Smooth muscle cell of the brain vasculature (primary cell): Measurements from ENCODE around the gene SPINK13.
"Not testable (repeated sequence)": the region's sequence is repeated elsewhere in the genome, so short reads cannot be mapped to it uniquely, and the experiment has no call there.

Source experiments
- DNase-seq: peaks from one replicate; pipeline ENCODE4 v3.0.0-alpha.2; 2012; ENCODE audit warnings: low read depth, low spot score

Gene SPINK13

DNA sequence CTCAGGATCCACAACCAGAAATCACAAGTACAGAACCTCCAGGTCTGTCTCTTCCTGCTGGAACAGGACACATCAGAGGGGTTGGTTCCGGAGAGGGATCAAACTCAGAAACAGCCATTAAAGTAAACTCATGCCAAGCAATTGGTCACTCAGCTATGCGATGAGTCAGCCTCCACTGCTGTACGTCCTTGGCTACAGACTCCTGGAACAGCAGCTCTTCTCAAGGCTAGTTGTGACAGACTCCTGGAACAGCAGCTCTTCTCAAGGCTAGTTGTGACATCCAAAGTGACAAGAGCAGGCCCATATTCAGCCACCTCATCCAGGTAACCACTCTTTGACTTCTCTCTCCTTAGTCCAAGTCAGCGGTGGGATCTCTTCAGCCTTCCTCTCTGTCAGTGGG lies at the start of gene SPINK13:
Gene SPINK13, plus strand, starts transcription at position 229 of the 400 bp plus-strand sequence. CDS start 1,279 bp downstream, outside the sequence.
- DNase-seq, result no peak

GRCh38 chr5:148221508-148221907 lies 47.1 kb upstream of the SPINK13 start:
- DNase-seq, result no peak

- DNase-seq, result no peak
These were observed 44.4 kb upstream of the SPINK13 start for GRCh38 chr5:148224117-148224742.

DNA sequence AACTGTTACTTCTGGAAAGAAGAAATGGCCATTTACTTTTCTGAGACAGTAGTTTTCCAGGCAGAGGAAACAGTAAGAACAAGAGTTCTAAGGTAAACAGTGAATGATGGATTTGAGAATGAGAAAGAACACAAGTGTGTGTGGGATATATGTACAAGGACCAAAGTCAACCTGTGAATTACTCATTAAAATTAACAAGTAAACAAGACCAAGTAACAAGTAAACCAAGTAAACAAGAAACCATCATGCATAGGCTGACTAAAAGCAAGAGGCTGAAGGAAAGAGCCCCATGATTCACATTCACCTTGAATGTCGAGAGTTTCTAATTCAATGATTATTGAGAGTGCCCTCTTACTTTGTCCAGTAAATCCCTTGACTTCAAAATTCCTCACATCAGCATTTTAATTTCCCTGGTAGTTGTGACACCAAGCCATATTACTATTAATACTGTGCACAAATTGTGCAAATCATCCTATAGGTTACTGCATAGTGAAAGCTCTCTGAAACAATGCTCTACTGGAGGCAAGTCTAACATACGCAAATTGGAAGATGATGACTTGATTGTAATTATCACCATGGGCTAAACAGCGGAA lies 40.1 kb upstream of the SPINK13 start:
- DNase-seq, result no peak

GRCh38 chr5:148229840-148230239 lies 38.8 kb upstream of the SPINK13 start:
- DNase-seq, result no peak

DNA sequence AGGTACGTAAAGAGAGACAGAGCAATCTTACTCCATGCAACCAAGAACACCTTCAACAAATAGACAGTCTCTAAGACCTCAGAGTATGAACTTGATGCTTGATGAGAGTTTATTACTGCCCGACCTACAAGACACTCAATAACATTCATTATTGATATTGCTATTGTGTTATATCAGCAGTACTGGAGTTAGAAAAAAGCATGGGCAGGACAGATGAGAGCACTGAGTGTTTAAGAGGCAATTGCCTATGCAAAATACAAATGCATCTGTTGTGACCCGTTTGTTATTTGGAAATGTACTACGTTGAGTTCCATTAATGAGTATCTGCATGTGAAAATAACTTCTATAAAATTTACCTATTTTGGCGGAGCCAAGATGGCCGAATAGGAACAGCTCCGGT lies 38.4 kb upstream of the SPINK13 start:
- no peak for DNase-seq

DNA sequence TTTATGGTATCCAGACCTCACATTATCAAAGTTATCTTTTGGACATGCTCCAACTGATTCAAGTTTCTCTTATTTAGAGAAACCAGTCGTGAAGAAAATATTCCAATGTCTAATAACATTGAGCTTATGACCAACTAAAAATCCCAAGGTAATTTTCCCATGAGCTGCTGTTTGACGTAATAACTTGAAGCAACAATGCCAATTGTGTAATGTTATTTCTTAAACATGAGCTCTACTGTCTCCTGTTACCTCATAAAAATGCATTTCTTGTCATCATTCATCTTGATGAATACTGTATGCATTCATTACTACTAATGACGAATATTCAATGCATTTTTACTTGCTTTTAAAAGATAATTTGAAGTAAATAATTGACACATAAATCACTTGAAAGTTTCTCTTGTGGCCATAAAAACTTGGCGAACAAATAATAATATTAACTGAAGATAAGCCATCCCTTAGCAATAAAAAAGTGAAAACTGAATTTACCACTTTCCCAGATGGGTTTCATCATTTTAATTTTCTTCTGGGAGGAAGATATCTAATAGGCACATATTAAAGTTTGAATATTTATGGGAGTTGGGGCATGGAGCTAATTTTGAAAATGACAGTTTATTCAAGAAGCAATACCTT lies 30.7 kb upstream of the SPINK13 start:
- no peak for DNase-seq

- no peak for DNase-seq
These were observed 30.2 kb upstream of the SPINK13 start, which contains the start of gene MARCOL for GRCh38 chr5:148238418-148238794. Gene MARCOL, plus strand, starts transcription at chr5:148238525. Its CDS starts 73 bp downstream, at chr5:148238598.

DNA sequence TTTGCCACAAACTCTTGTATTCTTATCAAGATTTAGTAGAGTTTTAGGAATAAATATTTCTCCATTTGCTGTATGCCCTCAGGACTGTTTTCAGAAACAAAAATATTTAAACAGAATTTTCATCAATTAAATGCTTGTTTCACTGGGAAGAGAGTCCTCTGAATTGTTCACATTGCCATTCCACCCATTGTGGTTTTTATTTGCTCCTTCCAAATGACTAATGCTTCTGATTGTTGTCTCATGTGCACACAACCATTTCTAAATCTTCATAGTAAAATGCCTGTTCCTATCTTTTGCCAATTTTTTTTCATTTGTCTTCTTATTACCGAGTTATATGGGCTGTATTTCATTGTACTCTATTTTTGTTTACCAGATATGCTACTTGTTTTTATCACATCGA lies 19.7 kb upstream of the SPINK13 start:
- DNase-seq, result no peak

- DNase-seq, result no peak
These were observed 13.1 kb upstream of the SPINK13 start for GRCh38 chr5:148255456-148255855.

- no peak for DNase-seq
These were observed 9.3 kb upstream of the SPINK13 start for GRCh38 chr5:148259288-148259687.

DNA sequence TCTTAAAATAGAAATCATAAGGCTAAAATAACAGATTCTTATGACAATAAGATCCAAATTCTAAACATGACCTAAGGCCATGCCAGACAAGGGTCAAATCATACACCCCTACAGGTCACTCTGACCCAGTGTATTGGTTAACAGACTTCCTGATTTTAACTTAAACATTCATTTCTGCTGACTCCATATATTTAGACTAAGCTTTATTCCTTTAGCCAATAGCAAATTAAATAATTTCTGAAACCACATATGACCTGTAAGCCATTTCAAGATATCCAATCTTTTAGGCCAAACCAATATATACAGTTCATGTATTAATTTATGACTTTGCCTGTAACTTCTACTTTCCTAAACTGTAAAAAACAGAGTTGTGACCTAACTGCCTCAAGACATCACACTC lies 7.4 kb upstream of the SPINK13 start:
- DNase-seq, result no peak

- no peak for DNase-seq
These were observed 632 bp upstream of the SPINK13 start for GRCh38 chr5:148267962-148268361.

DNA sequence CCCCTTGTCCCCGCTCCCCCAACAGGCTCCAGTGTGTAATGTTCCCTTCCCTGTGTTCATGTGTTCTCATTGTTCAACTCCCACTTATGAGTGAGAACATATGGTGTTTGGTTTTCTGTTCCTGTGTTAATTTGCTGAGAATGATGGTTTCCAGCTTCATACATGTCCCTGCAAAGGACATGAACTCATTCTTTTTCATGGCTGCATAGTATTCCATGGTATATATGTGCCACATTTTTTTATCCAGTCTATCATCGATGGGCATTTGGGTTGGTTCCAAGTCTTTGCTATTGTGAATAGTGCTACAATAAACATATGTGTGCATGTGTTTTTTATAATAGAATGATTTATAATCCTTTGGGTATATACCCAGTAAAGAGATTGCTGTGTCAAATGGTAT lies 6.5 kb downstream of the SPINK13 start:
- not testable (repeated sequence) for DNase-seq

- not testable (repeated sequence) for DNase-seq
These were observed 12.3 kb downstream of the SPINK13 start for GRCh38 chr5:148280893-148281292.

DNA sequence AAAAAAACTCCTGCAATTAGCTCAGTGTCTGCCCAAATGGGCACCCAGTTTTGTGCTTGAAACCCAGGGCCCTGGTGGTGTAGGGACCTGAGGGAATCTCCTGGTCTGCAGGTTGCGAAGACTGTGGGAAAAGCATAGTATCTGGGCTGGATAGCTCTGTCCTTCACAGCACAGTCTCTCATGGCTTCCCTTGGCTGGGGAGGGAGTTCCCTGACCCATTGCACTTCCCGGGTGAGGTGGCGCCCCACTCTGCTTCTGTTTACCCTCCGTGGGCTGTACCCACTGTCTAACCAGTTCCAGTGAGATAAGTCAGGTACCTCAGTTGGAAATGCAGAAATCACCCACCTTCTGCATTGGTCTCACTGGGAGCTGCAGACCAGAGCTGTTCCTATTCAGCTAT lies 12.7 kb downstream of the SPINK13 start:
- DNase-seq, result not testable (repeated sequence)

GRCh38 chr5:148290271-148291195 lies 21.9 kb downstream of the SPINK13 start:
- DNase-seq, result no peak

DNA sequence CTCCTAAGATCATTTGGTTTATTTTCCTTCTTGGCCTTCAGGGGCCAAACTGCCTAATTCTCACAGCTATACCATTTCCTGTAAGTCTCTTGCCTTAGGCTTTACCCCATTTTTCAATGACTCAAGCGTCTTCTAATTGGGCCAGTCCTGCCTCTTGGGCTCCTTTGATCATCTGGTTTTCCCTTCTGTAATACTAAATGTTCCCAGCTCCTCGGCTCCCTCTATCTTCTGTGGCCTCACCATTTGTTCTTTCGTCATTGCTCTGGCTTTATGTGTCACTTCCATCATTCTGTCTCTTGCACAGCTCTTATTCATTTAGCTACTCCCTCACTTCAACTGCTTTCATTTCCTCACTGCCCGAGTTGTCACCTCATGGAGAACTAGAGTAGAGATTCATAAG lies 29.1 kb downstream of the SPINK13 start:
- DNase-seq, result no peak

DNA sequence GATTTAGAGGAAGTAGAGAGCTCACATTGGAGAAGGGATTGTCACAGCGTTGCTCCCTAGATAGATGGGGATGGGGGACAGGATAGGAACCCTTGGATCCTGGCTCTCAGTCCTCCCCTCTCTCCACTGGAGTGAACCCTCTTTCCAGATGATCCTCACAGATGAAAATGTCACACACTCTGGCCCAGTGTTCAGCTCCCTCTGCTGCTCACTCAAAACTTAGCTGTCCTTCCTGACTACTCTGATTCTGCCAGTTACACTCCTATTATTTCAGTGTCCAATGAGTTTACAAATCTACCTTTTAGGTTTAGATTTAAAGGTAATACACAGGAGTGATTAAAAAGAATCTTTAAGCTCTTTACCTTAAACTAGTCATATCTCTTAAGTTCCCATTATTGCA lies 37.9 kb downstream of the SPINK13 start:
- DNase-seq, result no peak

DNA sequence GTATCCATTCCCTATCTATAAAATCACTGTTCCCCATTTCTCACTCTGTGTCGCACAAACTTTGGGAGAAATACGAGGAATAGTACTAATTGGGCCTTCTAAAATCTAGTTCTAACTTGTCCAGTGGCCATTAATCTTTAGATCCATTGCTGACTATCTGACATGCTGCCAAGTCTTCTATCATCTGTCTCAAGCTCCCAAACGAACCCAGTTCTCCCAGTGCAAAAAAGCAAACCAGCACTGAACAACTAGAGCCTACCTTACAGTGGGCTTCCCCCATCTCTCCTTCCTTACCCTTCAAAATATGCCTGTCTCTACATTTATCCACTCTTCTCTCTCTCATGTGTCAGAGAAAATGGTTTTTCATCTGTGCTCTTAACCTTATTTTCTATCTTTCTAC lies 40.4 kb downstream of the SPINK13 start:
- no peak for DNase-seq

DNA sequence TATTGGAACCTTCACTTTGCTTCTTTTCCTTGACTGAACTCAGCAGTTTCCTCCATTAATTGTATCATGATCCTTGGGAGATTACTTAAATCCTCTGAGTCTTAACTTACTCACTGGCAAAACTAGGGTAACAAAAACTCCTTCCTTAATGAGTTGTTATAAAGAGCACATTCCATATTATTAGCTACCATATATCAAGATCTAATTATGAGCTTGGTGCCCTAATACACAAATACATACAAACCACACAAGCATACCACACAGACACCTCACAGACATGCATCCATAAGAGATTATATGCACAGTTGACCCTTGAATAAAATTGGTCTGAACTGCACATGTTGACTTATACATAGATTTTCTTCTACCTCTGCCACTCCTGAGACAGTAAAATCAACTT lies 41.2 kb downstream of the SPINK13 start:
- no peak for DNase-seq

DNA sequence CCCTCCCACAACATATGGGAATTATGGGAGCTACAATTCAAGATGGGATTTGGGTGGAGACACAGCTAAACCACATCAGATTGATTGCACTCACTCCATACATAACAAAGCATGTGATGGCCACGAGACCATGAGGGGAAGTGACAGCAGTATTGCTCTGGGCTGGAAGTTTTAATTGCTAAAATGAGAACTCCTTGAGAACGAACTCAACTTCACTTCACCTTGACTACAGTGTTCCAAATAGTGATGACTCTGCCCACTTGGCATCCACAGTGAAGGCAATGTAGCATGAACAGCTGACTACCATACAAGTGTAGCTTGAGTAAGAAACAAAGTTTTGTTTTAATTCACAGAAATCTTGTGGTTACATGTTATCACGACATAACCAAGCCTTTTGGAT lies 42.9 kb downstream of the SPINK13 start:
- DNase-seq, result no peak
